HepG2 (cell line): ENCODE data around the gene SERTAD2. TPM values are rescaled to one million over a fixed set of nuclear protein-coding genes. Genes with fewer than 3 reads are reported as not detected.
A peak's percentile ranks its signal among the peaks of the same experiment; 100 is the strongest.

ENCODE experiments used
- CENPX ChIP-seq: sonication (generic); formaldehyde crosslinking; IDR thresholded peaks from 2 replicates; pipeline ENCODE4 v1.9.0; 2021; ENCODE audit warnings: mild to moderate bottlenecking, missing genetic modification reagents, moderate library complexity
- DNMT1 ChIP-seq: sonication (generic); formaldehyde crosslinking; IDR thresholded peaks from 2 replicates; pipeline ENCODE4 v1.5.1; 2020; ENCODE audit warnings: mild to moderate bottlenecking, missing genetic modification reagents
- DR1 ChIP-seq: sonication (generic); formaldehyde crosslinking; IDR thresholded peaks from 2 replicates; pipeline ENCODE4 v1.8.0; 2021; ENCODE audit warnings: mild to moderate bottlenecking, missing genetic modification reagents, inconsistent platforms
- HHEX ChIP-seq: IDR thresholded peaks from 2 replicates; pipeline ENCODE4 v1.6.1; 2016; ENCODE audit warnings: control low read depth
- MAX ChIP-seq: IDR thresholded peaks from 2 replicates; pipeline ENCODE4 v1.6.1; 2012; ENCODE audit warnings: inconsistent platforms
- MTA1 ChIP-seq: sonication (generic); formaldehyde crosslinking; IDR thresholded peaks from 2 replicates; pipeline ENCODE4 v1.4.0; 2020; ENCODE audit warnings: missing genetic modification reagents, mild to moderate bottlenecking, borderline replicate concordance
- NFYB ChIP-seq: sonication (generic); formaldehyde crosslinking; IDR thresholded peaks from 2 replicates; pipeline ENCODE4 v1.4.0; 2020; ENCODE audit warnings: missing genetic modification reagents
- NPAS2 ChIP-seq: sonication (generic); formaldehyde crosslinking; IDR thresholded peaks from 2 replicates; pipeline ENCODE4 v1.8.0; 2022; ENCODE audit warnings: mild to moderate bottlenecking, missing genetic modification reagents, borderline replicate concordance
- SETDB1 ChIP-seq: sonication (generic); formaldehyde crosslinking; IDR thresholded peaks from 2 replicates; pipeline ENCODE4 v1.5.1; 2020; ENCODE audit warnings: missing genetic modification reagents, mild to moderate bottlenecking, borderline replicate concordance
- SMARCE1 ChIP-seq: fragments of 450-650 bp; IDR thresholded peaks from 2 replicates; pipeline ENCODE4 v1.6.1; 2017; ENCODE audit warnings: borderline replicate concordance
- STAT6 ChIP-seq: sonication (generic); formaldehyde crosslinking; IDR thresholded peaks from 2 replicates; pipeline ENCODE4 v1.4.0; 2020; ENCODE audit warnings: missing genetic modification reagents, mild to moderate bottlenecking, borderline replicate concordance
- TEAD3 ChIP-seq: optimal IDR thresholded peaks from 2 replicates; pipeline ENCODE3; 2016; ENCODE audit warnings: borderline replicate concordance
- UBTF ChIP-seq: sonication (generic); formaldehyde crosslinking; IDR thresholded peaks from 2 replicates; pipeline ENCODE4 v1.4.0; 2020; ENCODE audit warnings: mild to moderate bottlenecking, missing genetic modification reagents
- ZFX ChIP-seq: sonication (generic); formaldehyde crosslinking; IDR thresholded peaks from 2 replicates; pipeline ENCODE4 v1.4.0; 2020; ENCODE audit warnings: mild to moderate bottlenecking, low read depth, missing genetic modification reagents, moderate library complexity
- ZFY ChIP-seq: sonication (generic); formaldehyde crosslinking; IDR thresholded peaks from 2 replicates; pipeline ENCODE4 v1.4.0; 2020; ENCODE audit warnings: missing genetic modification reagents
- ZNF34 ChIP-seq: sonication (generic); formaldehyde crosslinking; IDR thresholded peaks from 2 replicates; pipeline ENCODE4 v1.4.0; 2020; ENCODE audit warnings: mild to moderate bottlenecking, missing genetic modification reagents, borderline replicate concordance
- ZNF562 ChIP-seq: sonication (generic); formaldehyde crosslinking; IDR thresholded peaks from 2 replicates; pipeline ENCODE4 v1.8.0; 2022; ENCODE audit warnings: missing genetic modification reagents, borderline replicate concordance
- ZSCAN21 ChIP-seq: sonication (generic); formaldehyde crosslinking; IDR thresholded peaks from 2 replicates; pipeline ENCODE4 v1.8.0; 2022; ENCODE audit warnings: mild to moderate bottlenecking, missing genetic modification reagents, moderate library complexity, borderline replicate concordance
- polyA plus RNA-seq, 8 experiments: library from polyadenylated mRNA; depleted of rRNA in 3 of 8; stranded (reverse) in 7 of 8; unstranded in 1 of 8; fragments of >200 nt; fragmentation: Illumina TruSeq in 4 of 8; extraction: Trizol in 4 of 8; gene quantifications; 2 replicates each; pipeline versions ENCODE4 v1.2.1 to v1.2.3, GENCODE V29; 2011 to 2016; ENCODE audit warnings: low read depth in 4 of 8, missing spikeins in 1 of 8, mixed read lengths in 1 of 8; ENCODE audit not compliant: insufficient read depth in 1 of 8
- total RNA-seq, 5 experiments: library from RNA; depleted of rRNA; stranded (reverse); fragments of >200 nt; fragmentation: Illumina TruSeq; extraction: Trizol; gene quantifications; 2 replicates each; pipeline ENCODE4 v1.2.3, GENCODE V29; 2016; ENCODE audit warnings: low read depth in 1 of 5
- TF ChIP-seq, protein P1 (sequence below): sonication (generic); formaldehyde crosslinking; IDR thresholded peaks from 2 replicates; pipeline ENCODE4 v1.5.1; 2020; ENCODE audit warnings: mild to moderate bottlenecking, missing genetic modification reagents, moderate library complexity
- TF ChIP-seq, protein P2 (sequence below): sonication (generic); formaldehyde crosslinking; IDR thresholded peaks from 2 replicates; pipeline ENCODE4 v1.8.0; 2022; ENCODE audit warnings: mild to moderate bottlenecking, missing genetic modification reagents; ENCODE audit not compliant: insufficient replicate concordance

SERTAD2 gene
- total and polyA plus RNA-seq, 2 of the 13 experiments (the other 11 are each of a cell fraction or from before 2014, with no cell fraction given) = 6.7 to 22.6 TPM

DNA sequence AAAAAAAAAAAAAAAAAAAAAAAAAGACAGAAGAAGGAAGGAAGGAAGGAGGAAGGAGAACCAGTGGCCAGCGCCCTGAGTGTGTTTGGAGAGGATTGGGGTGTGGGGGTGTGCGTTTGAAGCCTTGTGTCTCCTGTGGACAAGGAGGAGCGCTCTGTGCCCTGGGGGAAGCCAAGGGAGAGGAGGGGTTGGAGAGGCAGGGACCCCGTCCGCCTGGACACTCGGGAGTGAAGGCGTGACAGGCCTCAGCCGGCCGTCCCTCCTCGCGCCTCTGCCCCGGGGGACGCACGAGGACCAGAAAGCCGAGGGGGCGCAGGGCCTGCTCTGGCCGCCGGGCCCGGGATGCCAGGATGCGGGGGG lies 44.9 kb downstream of the SERTAD2 start (continued):
- TF ChIP-seq ZNF562 (CRISPR knock-in tag) (no peak), UBTF (0 out of 2 replicates have a peak, but pooled peaks have one; percentile 11), TEAD3 (CRISPR knock-in tag) (no peak), STAT6 (CRISPR knock-in tag) (no peak), NPAS2 (CRISPR knock-in tag) (no peak), SMARCE1 (no peak), MAX (peak; percentile 47), SETDB1 (CRISPR knock-in tag) (no peak), DNMT1 (CRISPR knock-in tag) (no peak), MTA1 (no peak), DR1 (CRISPR knock-in tag) (no peak), ZNF34 (CRISPR knock-in tag) (no peak), NFYB (CRISPR knock-in tag) (no peak), ZFX (CRISPR knock-in tag) (no peak), ZSCAN21 (no peak), CENPX (CRISPR knock-in tag) (no peak), ZFY (CRISPR knock-in tag) (no peak; the same call in 1 of the 2 replicates), HHEX (CRISPR knock-in tag) (no peak)
- TF ChIP-seq, protein P1, sequence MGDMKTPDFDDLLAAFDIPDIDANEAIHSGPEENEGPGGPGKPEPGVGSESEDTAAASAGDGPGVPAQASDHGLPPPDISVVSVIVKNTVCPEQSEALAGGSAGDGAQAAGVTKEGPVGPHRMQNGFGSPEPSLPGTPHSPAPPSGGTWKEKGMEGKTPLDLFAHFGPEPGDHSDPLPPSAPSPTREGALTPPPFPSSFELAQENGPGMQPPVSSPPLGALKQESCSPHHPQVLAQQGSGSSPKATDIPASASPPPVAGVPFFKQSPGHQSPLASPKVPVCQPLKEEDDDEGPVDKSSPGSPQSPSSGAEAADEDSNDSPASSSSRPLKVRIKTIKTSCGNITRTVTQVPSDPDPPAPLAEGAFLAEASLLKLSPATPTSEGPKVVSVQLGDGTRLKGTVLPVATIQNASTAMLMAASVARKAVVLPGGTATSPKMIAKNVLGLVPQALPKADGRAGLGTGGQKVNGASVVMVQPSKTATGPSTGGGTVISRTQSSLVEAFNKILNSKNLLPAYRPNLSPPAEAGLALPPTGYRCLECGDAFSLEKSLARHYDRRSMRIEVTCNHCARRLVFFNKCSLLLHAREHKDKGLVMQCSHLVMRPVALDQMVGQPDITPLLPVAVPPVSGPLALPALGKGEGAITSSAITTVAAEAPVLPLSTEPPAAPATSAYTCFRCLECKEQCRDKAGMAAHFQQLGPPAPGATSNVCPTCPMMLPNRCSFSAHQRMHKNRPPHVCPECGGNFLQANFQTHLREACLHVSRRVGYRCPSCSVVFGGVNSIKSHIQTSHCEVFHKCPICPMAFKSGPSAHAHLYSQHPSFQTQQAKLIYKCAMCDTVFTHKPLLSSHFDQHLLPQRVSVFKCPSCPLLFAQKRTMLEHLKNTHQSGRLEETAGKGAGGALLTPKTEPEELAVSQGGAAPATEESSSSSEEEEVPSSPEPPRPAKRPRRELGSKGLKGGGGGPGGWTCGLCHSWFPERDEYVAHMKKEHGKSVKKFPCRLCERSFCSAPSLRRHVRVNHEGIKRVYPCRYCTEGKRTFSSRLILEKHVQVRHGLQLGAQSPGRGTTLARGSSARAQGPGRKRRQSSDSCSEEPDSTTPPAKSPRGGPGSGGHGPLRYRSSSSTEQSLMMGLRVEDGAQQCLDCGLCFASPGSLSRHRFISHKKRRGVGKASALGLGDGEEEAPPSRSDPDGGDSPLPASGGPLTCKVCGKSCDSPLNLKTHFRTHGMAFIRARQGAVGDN (CRISPR knock-in tag) = peak; percentile 64
- TF ChIP-seq, protein P2, sequence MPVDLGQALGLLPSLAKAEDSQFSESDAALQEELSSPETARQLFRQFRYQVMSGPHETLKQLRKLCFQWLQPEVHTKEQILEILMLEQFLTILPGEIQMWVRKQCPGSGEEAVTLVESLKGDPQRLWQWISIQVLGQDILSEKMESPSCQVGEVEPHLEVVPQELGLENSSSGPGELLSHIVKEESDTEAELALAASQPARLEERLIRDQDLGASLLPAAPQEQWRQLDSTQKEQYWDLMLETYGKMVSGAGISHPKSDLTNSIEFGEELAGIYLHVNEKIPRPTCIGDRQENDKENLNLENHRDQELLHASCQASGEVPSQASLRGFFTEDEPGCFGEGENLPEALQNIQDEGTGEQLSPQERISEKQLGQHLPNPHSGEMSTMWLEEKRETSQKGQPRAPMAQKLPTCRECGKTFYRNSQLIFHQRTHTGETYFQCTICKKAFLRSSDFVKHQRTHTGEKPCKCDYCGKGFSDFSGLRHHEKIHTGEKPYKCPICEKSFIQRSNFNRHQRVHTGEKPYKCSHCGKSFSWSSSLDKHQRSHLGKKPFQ (CRISPR knock-in tag) = no peak
